Heart left ventricle (tissue), 16 donors: ENCODE measurements around the gene PRDM7. TPM values are rescaled to one million over a fixed set of nuclear protein-coding genes. Genes with fewer than 3 reads are reported as not detected.
A peak's percentile ranks its signal among the peaks of the same experiment; 100 is the strongest.
"Not testable (repeated sequence)": the region's sequence is repeated elsewhere in the genome, so short reads cannot be mapped to it uniquely, and the experiment has no call there.

Experiments
- ATAC-seq, 4 donors: fragments of 200-7000 bp; cut with Tn5 transposase; one replicate each; pipeline ENCODE4 v1.9.1; 2020 to 2022; ENCODE audit warnings: moderate library complexity in 4 of 4, mild to moderate bottlenecking in 3 of 4, moderate number of reproducible peaks in 1 of 4
- DNase-seq, 5 donors: peaks; one replicate each; pipeline ENCODE4 v3.0.0-alpha.2; 2020
- H3K27ac ChIP-seq, 12 donors: fragments of 200-600 bp; sonication (generic) in 4 of 12; one replicate each; pipeline versions ENCODE4 v1.5.0 to v1.8.0; 2016 to 2022; ENCODE audit warnings: mild to moderate bottlenecking in 2 of 12
- H3K27me3 ChIP-seq, 9 donors: fragments of 200-600 bp; sonication (generic) in 2 of 9; one replicate each; pipeline versions ENCODE4 v1.5.1 to v1.8.0; 2016 to 2022; ENCODE audit warnings: mild to moderate bottlenecking in 3 of 9
- H3K36me3 ChIP-seq, 9 donors: fragments of 200-600 bp; sonication (generic) in 2 of 9; one replicate each; pipeline versions ENCODE4 v1.5.0 to v1.8.0; 2018 to 2022; ENCODE audit warnings: mild to moderate bottlenecking in 2 of 9
- H3K4me1 ChIP-seq, 12 donors: fragments of 200-600 bp; sonication (generic) in 4 of 12; one replicate each; pipeline versions ENCODE4 v1.5.0 to v1.8.0; 2016 to 2022; ENCODE audit warnings: mild to moderate bottlenecking in 3 of 12
- H3K4me3 ChIP-seq, 12 donors: fragments of 200-600 bp; sonication (generic) in 4 of 12; one replicate each; pipeline versions ENCODE4 v1.5.0 to v1.8.0; 2017 to 2022; ENCODE audit warnings: mild to moderate bottlenecking in 9 of 12, moderate library complexity in 4 of 12
- H3K9me3 ChIP-seq, 12 donors: fragments of 200-600 bp; sonication (generic) in 4 of 12; one replicate each; pipeline versions ENCODE4 v1.5.0 to v1.8.0; 2016 to 2022; ENCODE audit warnings: mild to moderate bottlenecking in 1 of 12
- CTCF ChIP-seq, 12 donors: fragments of 200-600 bp; sonication (generic) in 4 of 12; IDR thresholded peaks; one replicate each; pipeline versions ENCODE4 v1.5.0 to v1.8.0; 2018 to 2022; ENCODE audit warnings: antibody characterized with exemption in 12 of 12, mild to moderate bottlenecking in 5 of 12
- POLR2A ChIP-seq, 2 donors: fragments of 450-650 bp; IDR thresholded peaks; one replicate each; pipeline ENCODE4 v1.6.1; 2017; ENCODE audit warnings: antibody characterized with exemption in 2 of 2, mild to moderate bottlenecking in 2 of 2, moderate library complexity in 2 of 2
- WGBS, 4 donors: extraction: QIAGEN DNeasy Blood & Tissue Kit in 2 of 4; methylation state at CpG; one replicate each; pipeline versions ENCODE4 v1.1.5 to v1.1.7; 2013 to 2018; 5-methylcytosine and 5-hydroxymethylcytosine counted together
- intact Hi-C, 10 donors: fragments of 100-400 bp; cut with DNase I; formaldehyde crosslinking; loops; one replicate each; pipeline versions ENCODE4 v1.11.1 to v1.14.2; 2022
- polyA plus RNA-seq, 2 donors: library from polyadenylated mRNA; stranded (reverse); fragments of 200-250 nt; gene quantifications; one replicate each; pipeline ENCODE4 v1.2.3, GENCODE V29; 2013
- total RNA-seq, 9 donors: library from RNA; depleted of rRNA in 2 of 9; stranded (reverse); fragments of >200 nt in 2 of 9; fragmentation: NEBNext Ultra II Directional in 3 of 9; extraction: Animal tissue kit (Norgen Biotek cat#: 25700) in 3 of 9; gene quantifications; one replicate each; pipeline versions ENCODE4 v1.1.0 to v1.2.4, GENCODE V29; 2016 to 2023
- donor health status: ischemic (EF 13 %, LVEDD 7.1; RV severe dilation, severe dysfunction).
- donor health status: healthy with polysubstance abuse.
- donor health status: DM: no; HTN: yes; CAD: no.
- donor health status: DM: no; HTN: no; CAD: no.
- donor health status: ischemic (EF 25% LVEDD 6.9; RV normal size, moderate dysfunction).
- donor health status: ischemic (EF 25% LVEDD 5.7; RV mildly dilated, moderate dysfunction).
- donor health status: healthy.
- donor health status: DM: yes; HTN: yes; CAD: no.
- donor health status: ischemic (EF 35%, LVEDD 5.7; RV mildly dilated, moderate dysfunction).
- donor health status: nonischemic (EF 11% LVEDD 7.7; RV severe dilation, severe dysfunction).
- donor health status: DM: yes; HTN: yes; CAD: no.
- donor health status: PGD.
- donor health status: ischemic (EF 29% LVEDD 5.4; RV normal size, mild dysfunction).
- donor health status: nonischemic (EF 23%, LVEDD 6.1; RV moderate dilation, normal function).

The PRDM7 gene
- total and polyA plus RNA-seq, 11 donors = not detected

- no peak for ATAC-seq
- Histone ChIP-seq H3K4me3 (peak overlapping the region in 1 of 12 donors; percentile 16), H3K4me1 (peaks cover 0 to 8% (median 0%) of the 10 kb centered on the region in 12 donors), H3K27ac (no peak overlapping the region), H3K27me3 (no peaks in the 10 kb centered on the region), H3K36me3 (no peaks in the 10 kb centered on the region), H3K9me3 (no peaks in the 10 kb centered on the region)
- TF ChIP-seq POLR2A (IDR thresholded peaks at IDR 0.05) = no peak
- TF ChIP-seq CTCF (IDR thresholded peaks at IDR 0.05) = no peak
- WGBS, 4 donors = 86 to 92% (median 88%) methylated on average over 10 to 22 of the region's 22 CpGs
- intact Hi-C loops = no loop called here
- no peak for DNase-seq
Measured at GRCh38 chr16:90009172-90009899, 67.8 kb downstream of the PRDM7 start.

- WGBS, 4 donors = 75 to 82% (median 77%) methylated on average over 9 to 13 of the region's 13 CpGs
- no peak for DNase-seq
Measured at GRCh38 chr16:90008708-90009145, 68.4 kb downstream of the PRDM7 start.

GRCh38 chr16:90007635-90008234 is 69.4 kb downstream of the PRDM7 start:
- intact Hi-C loops, H3K36me3 ChIP-seq, H3K4me1 ChIP-seq, H3K27me3 ChIP-seq, H3K9me3 ChIP-seq, H3K4me3 ChIP-seq, ATAC-seq, DNase-seq, H3K27ac ChIP-seq: not testable (repeated sequence)
- WGBS, 4 donors = 73 to 84% (median 76%) methylated on average over 12 to 13 of the region's 13 CpGs

More at GRCh38 chr16:90008708-90009145, 68.4 kb downstream of the PRDM7 start:
- no peaks in the 10 kb centered on the region for H3K9me3 ChIP-seq
- no peak overlapping the region for H3K27ac ChIP-seq
- no peak for ATAC-seq
- peaks cover 0 to 8% (median 0%) of the 10 kb centered on the region in 12 donors for H3K4me1 ChIP-seq
- intact Hi-C loops = no loop called here
- H3K4me3 ChIP-seq = peak overlapping the region in 1 of 12 donors; percentile 16
- TF ChIP-seq CTCF (IDR thresholded peaks at IDR 0.05) (no peak), POLR2A (IDR thresholded peaks at IDR 0.05) (no peak)
- H3K36me3 ChIP-seq = no peaks in the 10 kb centered on the region
- H3K27me3 ChIP-seq = no peaks in the 10 kb centered on the region

GRCh38 chr16:90007015-90007414 is 70.1 kb downstream of the PRDM7 start:
- intact Hi-C loops = no loop called here
- 85 to 93% (median 88%) methylated on average over 4 to 7 of the region's 7 CpGs for WGBS, 4 donors

More at GRCh38 chr16:90007015-90007414, 70.1 kb downstream of the PRDM7 start:
- DNase-seq = no peak
- no peaks in the 10 kb centered on the region for H3K36me3 ChIP-seq
- ATAC-seq = no peak
- H3K4me3 ChIP-seq = no peak overlapping the region
- H3K27ac ChIP-seq = no peak overlapping the region
- H3K27me3 ChIP-seq = no peaks in the 10 kb centered on the region
- peaks cover 0 to 8% (median 0%) of the 10 kb centered on the region in 12 donors for H3K4me1 ChIP-seq
- H3K9me3 ChIP-seq = no peaks in the 10 kb centered on the region
- TF ChIP-seq POLR2A (IDR thresholded peaks at IDR 0.05) (no peak), CTCF (IDR thresholded peaks at IDR 0.05) (no peak)

Other genes starting within 250 kb of the PRDM7 start
- 1 to 10 TPM in 6 of 9 donors, under 1 TPM in 3; 0.31 to 2.3 (median 1.3) TPM for gene SPIRE2, start 248.9 kb downstream of the PRDM7 start, total RNA-seq
- gene SPIRE2, start 248.9 kb downstream of the PRDM7 start, polyA plus RNA-seq = under 1 TPM; 0.53 to 0.55 TPM
- 100 to 1,000 TPM in 5 of 9 donors, 10 to 100 TPM in 4; 75.8 to 115 (median 101) TPM for gene TCF25, start 203.7 kb downstream of the PRDM7 start, total RNA-seq
- gene TCF25, start 203.7 kb downstream of the PRDM7 start, polyA plus RNA-seq = 10 to 100 TPM; 52.5 to 96.4 TPM
- gene MC1R, start 158.5 kb downstream of the PRDM7 start, total RNA-seq = 1 to 10 TPM in 6 of 9 donors, under 1 TPM in 3; 0.42 to 2.1 (median 1.3) TPM
- 1 to 10 TPM; 1.4 to 1.6 TPM for gene MC1R, start 158.5 kb downstream of the PRDM7 start, polyA plus RNA-seq
- gene TUBB3, start 154.0 kb downstream of the PRDM7 start, total RNA-seq = 10 to 100 TPM in 2 of 9 donors, 1 to 10 TPM in 7; 1.2 to 18.1 (median 4.1) TPM
- gene TUBB3, start 154.0 kb downstream of the PRDM7 start, polyA plus RNA-seq = 1 to 10 TPM in 1 of 2 donors, under 1 TPM in 1; 0.19 to 9.1 TPM
- gene DEF8, start 128.6 kb downstream of the PRDM7 start, total RNA-seq = 10 to 100 TPM; 29.0 to 89.3 (median 36.1) TPM
- gene DEF8, start 128.6 kb downstream of the PRDM7 start, polyA plus RNA-seq = 10 to 100 TPM; 57.1 to 68.8 TPM
- gene DBNDD1, start 57.9 kb downstream of the PRDM7 start, total RNA-seq = 10 to 100 TPM in 1 of 9 donors, 1 to 10 TPM in 8; 2.3 to 16.0 (median 5.5) TPM
- gene DBNDD1, start 57.9 kb downstream of the PRDM7 start, polyA plus RNA-seq = 1 to 10 TPM; 1.4 to 3.8 TPM